ENCODE data around the gene UTS2.
A peak's percentile ranks its signal among the peaks of the same experiment; 100 is the strongest.

Gene UTS2

GRCh38 chr1:7862211-7863060, 9.6 kb upstream of the UTS2 start:
- DNase-seq (ENCODE audit: low spot score): no peak

GRCh38 chr1:7861452-7861851, 8.6 kb upstream of the UTS2 start:
- no peak for DNase-seq (ENCODE audit: low spot score)

GRCh38 chr1:7860130-7860529, 7.3 kb upstream of the UTS2 start:
- no peak for DNase-seq (ENCODE audit: low spot score)

GRCh38 chr1:7859406-7859805, 6.5 kb upstream of the UTS2 start:
- DNase-seq (ENCODE audit: low spot score): no peak

GRCh38 chr1:7857985-7858384, 5.1 kb upstream of the UTS2 start:
- no peak for DNase-seq (ENCODE audit: low spot score)

- no peak for DNase-seq (ENCODE audit: low spot score)
Observed at GRCh38 chr1:7857000-7857399, 4.1 kb upstream of the UTS2 start.

- DNase-seq (ENCODE audit: low spot score): peak; percentile 15
Observed at GRCh38 chr1:7856345-7856744, 3.5 kb upstream of the UTS2 start.

- no peak for DNase-seq (ENCODE audit: low spot score)
Observed at GRCh38 chr1:7853684-7854026, 790 bp upstream of the UTS2 start.

- no peak for DNase-seq (ENCODE audit: low spot score)
Observed at GRCh38 chr1:7850786-7851185, 2.1 kb downstream of the UTS2 start.

- DNase-seq (ENCODE audit: low spot score): no peak
Observed at GRCh38 chr1:7847599-7847998, 5.3 kb downstream of the UTS2 start.

GRCh38 chr1:7846656-7847055, 6.2 kb downstream of the UTS2 start:
- no peak for DNase-seq (ENCODE audit: low spot score)

- DNase-seq (ENCODE audit: low spot score): no peak
Observed at GRCh38 chr1:7845761-7846160, 7.1 kb downstream of the UTS2 start.

GRCh38 chr1:7842517-7842916, 10.3 kb downstream of the UTS2 start:
- no peak for DNase-seq (ENCODE audit: low spot score)

GRCh38 chr1:7839526-7839925, 13.3 kb downstream of the UTS2 start:
- no peak for DNase-seq (ENCODE audit: low spot score)

GRCh38 chr1:7838714-7839113, 14.2 kb downstream of the UTS2 start:
- DNase-seq (ENCODE audit: low spot score): no peak

GRCh38 chr1:7833035-7833434, 19.8 kb downstream of the UTS2 start:
- no peak for DNase-seq (ENCODE audit: low spot score)

GRCh38 chr1:7831458-7831857, 21.4 kb downstream of the UTS2 start:
- peak; percentile 14 for DNase-seq (ENCODE audit: low spot score)

GRCh38 chr1:7827126-7827955, 25.5 kb downstream of the UTS2 start:
- DNase-seq (ENCODE audit: low spot score): no peak

GRCh38 chr1:7826363-7826762, 26.5 kb downstream of the UTS2 start:
- DNase-seq (ENCODE audit: low spot score): no peak

GRCh38 chr1:7824701-7825100, 28.2 kb downstream of the UTS2 start:
- no peak for DNase-seq (ENCODE audit: low spot score)

- DNase-seq (ENCODE audit: low spot score): no peak
Observed at GRCh38 chr1:7821282-7821681, 31.6 kb downstream of the UTS2 start.

GRCh38 chr1:7813677-7814373, 39.0 kb downstream of the UTS2 start:
- no peak for DNase-seq (ENCODE audit: low spot score)

GRCh38 chr1:7811476-7811875, 41.4 kb downstream of the UTS2 start:
- DNase-seq (ENCODE audit: low spot score): no peak

Data from pons (tissue), 1 donor.